HS-27A (cell line): ENCODE measurements around the gene SEMA3E.
"Not testable (repeated sequence)": the region's sequence is repeated elsewhere in the genome, so short reads cannot be mapped to it uniquely, and the experiment has no call there.

Source experiments
- DNase-seq: peaks from one replicate; pipeline ENCODE4 v3.0.0-alpha.2; 2012; ENCODE audit warnings: low read depth, missing footprints

The SEMA3E gene

DNA sequence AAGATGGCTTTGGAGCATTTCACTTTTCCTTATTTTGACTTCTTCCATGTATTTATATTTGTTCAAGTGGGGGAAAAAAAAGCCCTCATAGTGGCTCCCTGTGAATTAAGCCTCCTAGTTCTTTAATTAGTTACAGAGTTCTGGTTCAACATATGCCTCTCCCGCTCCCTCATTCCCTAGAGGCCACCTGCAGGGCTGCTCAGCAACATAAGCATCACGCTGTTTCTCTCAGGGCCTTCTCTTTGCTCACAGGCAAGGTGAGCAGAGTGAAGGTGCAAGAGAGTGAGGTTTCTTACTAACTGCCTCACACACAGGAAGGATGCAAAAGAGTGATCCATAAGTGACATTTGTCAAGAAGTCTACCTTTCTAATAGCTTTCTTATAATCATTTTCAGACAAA, 196.7 kb downstream of the SEMA3E start:
- no peak for DNase-seq

DNA sequence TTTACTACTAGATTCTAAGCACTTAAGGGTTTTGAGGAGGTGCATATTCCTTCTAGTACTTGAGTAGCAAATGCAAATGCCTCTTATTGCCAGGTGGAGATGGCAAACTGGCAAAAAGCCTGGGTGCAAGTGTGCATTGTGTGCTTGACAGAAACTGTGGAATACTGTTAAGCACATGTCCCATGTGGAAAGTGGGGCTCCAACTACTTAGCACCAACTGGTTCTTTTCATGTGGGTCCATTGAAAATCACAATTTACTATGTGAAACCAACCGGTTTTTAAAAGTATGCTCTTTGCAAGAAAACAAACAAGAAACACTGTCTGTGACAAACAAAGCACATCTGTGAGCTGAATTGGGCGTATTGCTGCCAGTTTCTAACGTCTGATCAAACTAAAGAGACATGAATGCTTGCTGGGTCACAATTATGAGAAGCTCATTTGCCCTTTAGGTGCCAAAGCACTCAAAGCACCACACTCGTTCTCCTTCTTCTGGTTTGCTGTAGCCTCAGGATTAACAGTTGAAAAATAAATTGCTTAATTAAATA, 197.4 kb downstream of the SEMA3E start:
- no peak for DNase-seq

GRCh38 chr7:83449781-83450180, 199.2 kb downstream of the SEMA3E start:
- no peak for DNase-seq

GRCh38 chr7:83447681-83448080, 201.3 kb downstream of the SEMA3E start:
- no peak for DNase-seq

- no peak for DNase-seq
Observed at GRCh38 chr7:83446102-83446669, 202.8 kb downstream of the SEMA3E start.

GRCh38 chr7:83442911-83443310, 206.0 kb downstream of the SEMA3E start:
- no peak for DNase-seq

DNA sequence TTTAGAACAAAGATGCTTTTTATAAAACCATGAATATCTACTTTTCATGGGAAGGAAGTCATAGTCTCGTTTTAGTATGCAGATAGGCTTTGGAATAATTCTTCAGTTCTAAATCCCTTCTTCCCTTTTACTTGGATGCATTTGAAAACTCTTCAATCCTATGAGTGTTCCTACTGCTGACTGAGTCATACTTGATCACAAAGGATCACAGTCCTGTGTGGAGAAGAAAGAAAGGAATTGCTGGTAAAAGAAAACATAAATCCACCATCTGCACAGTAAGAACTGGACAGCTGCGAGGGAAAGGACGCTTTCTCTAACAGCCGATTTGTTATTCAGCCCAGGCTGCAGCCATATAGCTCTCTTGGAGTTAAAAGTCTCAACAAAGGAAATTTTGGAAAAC, 209.9 kb downstream of the SEMA3E start:
- no peak for DNase-seq

DNA sequence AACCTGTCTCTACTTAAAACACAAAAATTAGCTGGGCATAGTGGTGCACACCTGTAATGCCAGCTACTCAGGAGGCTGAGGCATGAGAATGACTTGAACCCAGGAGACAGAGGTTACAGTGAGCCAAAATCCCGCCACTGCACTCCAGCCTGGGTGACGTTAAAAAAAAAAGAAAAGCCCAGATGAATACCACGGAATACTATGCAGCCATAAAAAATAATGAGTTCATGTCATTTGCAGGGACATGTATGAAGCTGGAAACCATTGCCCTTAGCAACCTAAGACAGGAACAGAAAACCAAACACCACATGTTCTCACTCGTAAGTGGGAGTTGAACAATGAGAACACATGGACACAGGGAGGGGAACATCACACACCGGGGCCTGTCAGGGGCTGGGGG, 218.7 kb downstream of the SEMA3E start:
- DNase-seq = not testable (repeated sequence)

DNA sequence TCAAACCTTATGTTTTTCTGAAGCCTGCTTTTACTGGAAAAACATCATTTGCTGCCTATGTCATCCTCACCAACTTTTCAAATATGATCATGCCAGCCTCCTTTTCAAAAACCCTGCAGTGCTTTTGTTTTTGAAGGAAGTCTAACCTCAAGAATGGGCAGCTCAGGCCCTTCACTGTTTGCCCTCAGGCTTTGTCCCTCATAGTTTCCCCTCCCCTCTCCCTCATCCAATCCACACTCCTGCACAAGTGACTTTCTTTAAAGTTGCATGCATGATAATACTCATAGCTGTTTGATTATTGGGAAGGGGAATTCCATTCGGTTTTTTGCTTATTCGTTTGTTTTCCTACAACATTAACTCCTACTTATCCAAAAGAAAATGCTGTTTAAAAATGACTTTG, 219.4 kb downstream of the SEMA3E start:
- no peak for DNase-seq

DNA sequence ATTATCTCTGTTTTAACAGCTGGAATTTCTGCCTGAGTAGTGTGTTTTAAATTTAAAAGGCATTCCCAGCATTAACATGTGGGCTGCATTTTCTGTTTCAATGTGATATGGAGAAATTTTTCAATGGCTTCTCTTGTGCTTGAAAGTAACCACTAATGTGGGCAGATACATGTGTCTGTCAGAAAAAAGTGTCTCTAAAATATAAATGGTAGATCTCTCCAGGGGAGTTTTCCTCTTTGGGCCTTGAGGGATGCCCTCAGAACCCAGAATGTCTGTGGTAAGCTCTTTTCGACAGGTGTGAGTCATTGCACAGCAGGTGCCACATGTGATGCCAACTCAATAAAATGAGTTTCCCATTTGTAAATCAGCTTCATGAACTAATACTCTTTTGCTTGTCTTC, 221.1 kb downstream of the SEMA3E start:
- no peak for DNase-seq

DNA sequence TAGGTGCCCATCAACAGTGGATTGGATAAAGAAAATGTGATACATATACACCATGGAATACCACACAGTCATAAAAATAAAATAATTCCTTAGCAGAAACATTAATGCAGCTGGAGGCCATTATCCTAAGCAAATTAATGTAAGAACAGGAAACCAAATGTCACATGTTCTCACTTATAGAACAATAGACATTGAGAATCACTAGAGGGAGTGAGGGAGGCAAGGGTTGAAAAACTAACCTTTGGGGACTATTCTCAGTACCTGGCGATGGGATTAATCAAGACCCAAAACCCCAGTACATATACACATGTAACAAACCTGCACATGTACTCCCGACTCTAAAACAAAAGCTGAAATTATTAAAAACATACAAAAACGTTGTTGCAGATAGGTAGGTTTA, 222.6 kb downstream of the SEMA3E start:
- no peak for DNase-seq

DNA sequence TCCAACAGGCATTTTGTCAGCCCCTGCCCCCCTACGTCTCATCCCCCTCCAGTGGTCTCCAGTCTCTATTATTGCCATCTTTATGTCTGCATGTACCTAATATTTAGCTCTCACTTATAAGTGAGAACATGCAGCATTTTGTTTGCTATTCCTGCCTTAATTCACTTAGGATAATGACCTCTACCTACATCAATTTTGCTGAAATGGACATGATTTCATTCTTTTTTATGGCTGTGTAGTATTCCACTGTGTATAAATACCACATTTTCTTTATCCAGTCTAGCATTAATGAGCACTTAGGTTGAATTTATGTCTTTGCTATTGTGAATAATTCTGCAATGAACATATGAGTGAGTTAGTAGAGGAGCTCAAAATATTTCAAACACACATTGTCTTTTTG, 229.9 kb downstream of the SEMA3E start:
- DNase-seq = no peak

DNA sequence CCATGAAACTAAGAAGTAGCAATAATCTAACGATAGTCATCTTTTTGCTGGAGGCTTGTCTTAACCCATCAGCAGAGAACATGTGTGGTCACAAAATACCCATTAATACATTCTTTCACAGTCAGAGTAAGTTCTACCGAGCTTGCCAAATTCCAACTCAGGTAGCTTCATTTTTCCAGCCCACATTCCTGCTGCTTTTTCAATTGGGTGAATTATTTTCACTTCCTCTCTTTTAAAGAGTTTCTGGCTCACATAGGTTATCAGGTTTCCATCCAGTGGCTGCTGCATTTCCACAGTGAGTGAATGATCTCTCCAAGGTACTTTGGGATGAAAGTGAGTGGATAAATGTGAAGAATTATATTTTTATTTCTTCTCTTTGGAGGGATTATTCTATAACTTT, 233.1 kb downstream of the SEMA3E start:
- no peak for DNase-seq

- DNase-seq = no peak
Observed at GRCh38 chr7:83414947-83415346, 234.0 kb downstream of the SEMA3E start.

DNA sequence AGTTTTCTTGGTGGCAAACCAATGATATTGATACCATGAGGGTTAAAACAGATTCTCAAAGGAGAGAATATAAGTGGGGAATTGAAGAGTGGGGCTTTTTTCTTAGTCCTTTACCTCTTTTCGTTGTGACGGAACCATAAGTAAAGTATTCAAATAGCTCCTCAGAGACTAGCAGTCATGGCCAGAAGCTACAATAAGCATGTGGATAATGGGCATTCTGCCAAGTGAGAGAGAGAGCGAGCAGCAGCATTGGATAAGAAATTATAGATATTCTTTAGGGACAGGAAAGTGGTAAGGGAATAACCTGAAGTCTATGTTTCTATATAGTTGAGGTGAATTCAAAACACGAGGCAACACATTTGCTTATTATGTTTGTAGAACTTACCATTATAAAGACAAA, 235.1 kb downstream of the SEMA3E start:
- DNase-seq = peak; percentile 0

DNA sequence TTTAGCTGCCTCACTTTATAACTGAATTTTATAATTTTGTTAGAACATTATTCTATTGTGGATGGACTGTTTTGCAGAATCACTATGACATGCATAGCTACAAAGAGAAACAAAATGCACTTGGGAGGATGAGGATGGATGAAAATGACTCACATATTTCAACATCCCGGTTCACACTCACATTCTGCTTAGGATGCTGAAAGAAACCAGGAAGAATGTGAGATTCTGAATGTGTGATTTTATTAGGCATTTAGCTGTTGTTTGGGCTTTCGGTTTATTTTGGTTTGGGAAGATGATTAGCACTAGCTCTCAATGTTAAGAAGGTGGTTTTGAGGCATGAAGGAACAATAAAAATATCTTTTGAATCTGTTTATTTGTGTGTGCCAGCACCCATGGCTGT, 235.5 kb downstream of the SEMA3E start:
- peak; percentile 2 for DNase-seq

DNA sequence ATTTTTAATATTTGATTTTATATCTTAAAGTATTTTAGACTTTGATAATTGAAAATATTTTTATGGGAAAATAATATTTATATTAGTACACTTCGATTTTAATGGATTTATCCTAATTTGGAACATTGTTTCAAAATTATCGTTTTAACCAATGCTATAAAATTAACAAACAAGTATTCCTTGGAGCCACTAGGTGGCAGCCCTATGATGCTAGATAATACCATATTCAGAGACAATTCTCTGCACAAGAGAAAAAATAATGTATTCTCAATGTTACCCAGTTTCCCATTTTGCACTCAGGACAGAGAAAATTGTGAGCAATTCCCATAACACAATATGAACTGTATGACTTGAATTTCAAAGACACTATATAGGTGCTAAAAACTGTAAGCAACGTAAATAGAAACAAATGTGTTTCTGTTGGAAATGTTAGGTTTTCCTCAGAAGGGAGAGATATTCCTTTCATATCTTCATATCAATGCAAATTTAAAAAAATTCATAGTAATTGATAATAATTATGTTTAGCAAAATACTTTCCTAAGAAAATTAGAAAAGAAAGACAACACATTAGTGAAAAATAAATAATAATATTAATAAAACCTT, 237.8 kb downstream of the SEMA3E start:
- DNase-seq = peak; percentile 2

GRCh38 chr7:83394776-83395175, 254.2 kb downstream of the SEMA3E start:
- DNase-seq = no peak

DNA sequence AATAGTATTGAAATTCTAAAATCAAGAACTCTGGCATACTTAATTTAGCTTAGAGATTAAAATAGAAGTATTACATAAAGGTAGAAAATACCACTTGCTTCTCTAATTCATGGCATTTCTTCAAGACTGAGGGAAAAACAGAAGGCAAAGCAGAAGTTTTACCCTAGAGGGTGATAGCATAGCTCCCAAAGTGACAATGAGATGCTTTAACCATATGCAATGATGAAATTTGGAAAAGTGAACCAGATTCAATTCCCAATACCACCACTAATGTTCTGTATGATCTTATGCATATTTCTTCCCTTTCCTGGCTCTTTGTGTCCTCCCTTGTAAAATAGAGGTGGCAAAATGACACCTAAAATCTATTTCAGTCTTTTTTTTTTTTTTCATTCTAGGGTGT, 260.5 kb downstream of the SEMA3E start:
- no peak for DNase-seq

- no peak for DNase-seq
Observed at GRCh38 chr7:83366629-83367028, 282.3 kb downstream of the SEMA3E start.

GRCh38 chr7:83365746-83366145, 283.2 kb downstream of the SEMA3E start:
- no peak for DNase-seq

- DNase-seq = no peak
Observed at GRCh38 chr7:83362871-83363550, 285.9 kb downstream of the SEMA3E start.

- DNase-seq = no peak
Observed at GRCh38 chr7:83359108-83359507, 289.8 kb downstream of the SEMA3E start.

GRCh38 chr7:83355143-83355542, 293.8 kb downstream of the SEMA3E start:
- no peak for DNase-seq
